Measurements from ENCODE around the gene AGFG1.

Gene AGFG1

GRCh38 chr2:227576110-227576509 lies 104.2 kb downstream of the AGFG1 start:
- H3K4me3 ChIP-seq (ENCODE audit: control insufficient read depth, low read depth, low read length), result no peak overlapping the region
- no peak for DNase-seq (ENCODE audit: low read depth)
- TF ChIP-seq, protein P1, sequence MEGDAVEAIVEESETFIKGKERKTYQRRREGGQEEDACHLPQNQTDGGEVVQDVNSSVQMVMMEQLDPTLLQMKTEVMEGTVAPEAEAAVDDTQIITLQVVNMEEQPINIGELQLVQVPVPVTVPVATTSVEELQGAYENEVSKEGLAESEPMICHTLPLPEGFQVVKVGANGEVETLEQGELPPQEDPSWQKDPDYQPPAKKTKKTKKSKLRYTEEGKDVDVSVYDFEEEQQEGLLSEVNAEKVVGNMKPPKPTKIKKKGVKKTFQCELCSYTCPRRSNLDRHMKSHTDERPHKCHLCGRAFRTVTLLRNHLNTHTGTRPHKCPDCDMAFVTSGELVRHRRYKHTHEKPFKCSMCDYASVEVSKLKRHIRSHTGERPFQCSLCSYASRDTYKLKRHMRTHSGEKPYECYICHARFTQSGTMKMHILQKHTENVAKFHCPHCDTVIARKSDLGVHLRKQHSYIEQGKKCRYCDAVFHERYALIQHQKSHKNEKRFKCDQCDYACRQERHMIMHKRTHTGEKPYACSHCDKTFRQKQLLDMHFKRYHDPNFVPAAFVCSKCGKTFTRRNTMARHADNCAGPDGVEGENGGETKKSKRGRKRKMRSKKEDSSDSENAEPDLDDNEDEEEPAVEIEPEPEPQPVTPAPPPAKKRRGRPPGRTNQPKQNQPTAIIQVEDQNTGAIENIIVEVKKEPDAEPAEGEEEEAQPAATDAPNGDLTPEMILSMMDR (IDR thresholded peaks at IDR 0.05; ENCODE audit: control insufficient read depth, insufficient read depth, low read depth, low read length, missing control alignments), result no peak

DNA sequence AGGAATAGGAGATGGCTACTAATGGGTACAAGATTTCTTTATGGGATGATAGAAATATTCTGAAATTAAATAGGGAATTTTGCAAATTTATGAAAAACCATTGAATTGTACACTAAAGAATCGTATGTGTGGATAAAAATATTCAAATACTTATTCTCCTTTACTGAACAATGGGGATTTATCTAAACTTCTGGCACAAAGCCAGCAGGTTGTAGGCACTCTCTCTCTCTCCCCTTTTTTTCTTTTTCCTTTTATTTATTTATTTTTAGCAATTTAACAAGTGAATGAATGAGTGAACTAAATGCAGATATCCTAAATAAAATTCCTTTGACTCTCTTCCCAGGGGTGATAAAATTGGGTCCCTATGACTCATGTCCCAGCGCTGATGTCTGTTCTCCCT lies 104.9 kb downstream of the AGFG1 start:
- no peak for DNase-seq (ENCODE audit: low read depth)
- TF ChIP-seq, protein P1 (IDR thresholded peaks at IDR 0.05; ENCODE audit: control insufficient read depth, insufficient read depth, low read depth, low read length, missing control alignments), result no peak
- H3K4me3 ChIP-seq (ENCODE audit: control insufficient read depth, low read depth, low read length), result no peak overlapping the region

GRCh38 chr2:227577555-227577954 lies 105.6 kb downstream of the AGFG1 start:
- TF ChIP-seq, protein P1 (IDR thresholded peaks at IDR 0.05; ENCODE audit: control insufficient read depth, insufficient read depth, low read depth, low read length, missing control alignments), result no peak
- DNase-seq (ENCODE audit: low read depth), result no peak
- no peak overlapping the region for H3K4me3 ChIP-seq (ENCODE audit: control insufficient read depth, low read depth, low read length)

- DNase-seq (ENCODE audit: low read depth), result no peak
- TF ChIP-seq, protein P1 (IDR thresholded peaks at IDR 0.05; ENCODE audit: control insufficient read depth, insufficient read depth, low read depth, low read length, missing control alignments), result no peak
- H3K4me3 ChIP-seq (ENCODE audit: control insufficient read depth, low read depth, low read length), result no peak overlapping the region
These were observed 106.7 kb downstream of the AGFG1 start for GRCh38 chr2:227578642-227579041.

DNA sequence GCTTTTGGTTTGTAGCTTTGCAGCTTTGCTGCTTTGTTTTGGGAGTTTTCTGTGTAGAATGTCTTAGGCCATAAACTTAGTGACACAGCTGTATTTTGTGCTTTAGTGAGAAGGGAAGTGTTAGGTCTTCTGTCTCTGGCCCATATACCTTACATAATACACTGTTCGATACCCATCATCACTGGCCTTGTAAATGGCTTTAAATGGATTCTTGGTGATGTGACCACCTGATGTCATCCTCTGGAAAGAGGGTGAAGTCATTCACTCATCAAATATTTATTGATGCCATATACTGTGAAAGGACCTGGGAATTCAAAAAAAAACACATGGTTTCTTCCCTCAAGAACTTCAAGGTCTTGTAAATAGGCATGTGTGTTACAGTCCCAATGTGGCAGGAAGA lies 107.8 kb downstream of the AGFG1 start:
- TF ChIP-seq, protein P1 (IDR thresholded peaks at IDR 0.05; ENCODE audit: control insufficient read depth, insufficient read depth, low read depth, low read length, missing control alignments), result no peak
- no peak for DNase-seq (ENCODE audit: low read depth)
- no peak overlapping the region for H3K4me3 ChIP-seq (ENCODE audit: control insufficient read depth, low read depth, low read length)

- no peak overlapping the region for H3K4me3 ChIP-seq (ENCODE audit: control insufficient read depth, low read depth, low read length)
- DNase-seq (ENCODE audit: low read depth), result no peak
- TF ChIP-seq, protein P1 (IDR thresholded peaks at IDR 0.05; ENCODE audit: control insufficient read depth, insufficient read depth, low read depth, low read length, missing control alignments), result no peak
These were observed 110.4 kb downstream of the AGFG1 start for GRCh38 chr2:227582369-227582768.
